ENCODE data around the gene ZNRD2.

ZNRD2 gene

DNA sequence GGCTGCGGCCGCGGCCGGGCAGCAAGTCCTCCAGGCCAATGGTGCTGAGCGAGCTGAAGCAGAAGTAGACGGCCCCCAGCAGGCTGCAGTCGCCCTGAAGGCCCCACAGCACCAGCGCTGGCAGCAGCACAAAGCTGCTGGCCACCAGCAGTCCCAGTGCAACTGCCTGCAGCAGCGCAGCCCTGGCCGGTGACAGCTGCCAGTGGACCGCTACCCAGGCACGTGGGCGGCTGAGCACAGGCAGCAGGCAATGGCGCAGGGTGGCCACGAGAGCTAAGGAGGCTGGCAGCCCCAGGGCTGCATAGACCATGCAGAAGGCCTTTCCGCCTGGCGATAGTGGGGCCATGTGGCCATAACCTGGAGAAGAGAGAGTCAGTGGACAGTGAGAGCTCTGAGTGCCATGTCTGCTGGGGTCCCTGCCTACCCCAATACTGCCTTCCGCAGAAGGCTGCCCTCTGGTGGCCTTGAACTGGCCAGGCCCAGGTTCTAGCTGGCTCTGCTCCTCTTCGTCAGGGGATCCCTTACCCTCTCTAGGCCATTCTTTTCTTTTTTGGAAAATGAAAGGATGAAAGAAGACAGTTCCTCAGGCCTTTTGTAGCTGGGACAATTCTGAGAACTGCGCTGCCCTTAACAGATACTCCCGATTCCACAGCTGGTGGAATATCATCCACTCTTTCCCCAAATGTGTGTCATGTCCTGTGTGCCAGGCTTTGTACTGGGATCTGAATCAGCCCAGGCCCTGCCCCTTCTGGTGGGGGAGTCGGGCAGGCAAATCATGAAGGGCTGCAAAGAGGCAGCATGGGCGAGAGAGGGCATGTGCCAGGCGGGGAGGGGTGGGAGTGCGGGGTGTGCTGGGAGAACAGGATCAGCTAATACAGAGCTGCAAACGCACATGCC is 23.5 kb downstream of the ZNRD2 start:
- Mint-ChIP-seq H3K27me3 (no peaks in the 10 kb centered on the region), H3K27ac (no peak overlapping the region), H3K4me3 (no peak overlapping the region), H3K9me3 (ENCODE audit: low read depth) (no peaks in the 10 kb centered on the region), H3K4me1 (ENCODE audit: low read depth) (peaks cover 15% of the 10 kb centered on the region), H3K36me3 (no peaks in the 10 kb centered on the region)

DNA sequence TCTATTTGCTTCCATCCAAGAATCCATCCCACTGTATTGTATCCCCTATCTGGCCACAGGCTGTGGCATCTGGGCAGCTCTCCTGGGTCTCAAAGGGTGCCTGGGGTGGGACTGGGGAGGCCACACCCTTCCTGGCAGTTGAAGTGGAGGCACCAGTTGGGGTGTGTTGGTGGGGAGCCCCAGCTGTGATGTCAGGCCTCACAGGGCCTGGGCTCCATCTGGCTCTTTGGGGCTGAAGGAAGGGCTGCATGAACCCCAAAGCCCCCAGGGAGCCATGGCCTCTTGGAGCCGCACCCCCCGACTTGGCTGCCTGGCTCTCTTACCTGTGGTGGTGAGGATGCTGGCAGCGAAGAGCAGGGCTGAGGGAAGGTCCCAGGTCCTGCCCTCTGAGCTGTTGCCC is 24.9 kb downstream of the ZNRD2 start:
- Mint-ChIP-seq H3K27me3 (no peaks in the 10 kb centered on the region), H3K4me1 (ENCODE audit: low read depth) (peaks cover 8% of the 10 kb centered on the region), H3K27ac (no peak overlapping the region), H3K9me3 (ENCODE audit: low read depth) (no peaks in the 10 kb centered on the region), H3K4me3 (no peak overlapping the region), H3K36me3 (no peaks in the 10 kb centered on the region)

DNA sequence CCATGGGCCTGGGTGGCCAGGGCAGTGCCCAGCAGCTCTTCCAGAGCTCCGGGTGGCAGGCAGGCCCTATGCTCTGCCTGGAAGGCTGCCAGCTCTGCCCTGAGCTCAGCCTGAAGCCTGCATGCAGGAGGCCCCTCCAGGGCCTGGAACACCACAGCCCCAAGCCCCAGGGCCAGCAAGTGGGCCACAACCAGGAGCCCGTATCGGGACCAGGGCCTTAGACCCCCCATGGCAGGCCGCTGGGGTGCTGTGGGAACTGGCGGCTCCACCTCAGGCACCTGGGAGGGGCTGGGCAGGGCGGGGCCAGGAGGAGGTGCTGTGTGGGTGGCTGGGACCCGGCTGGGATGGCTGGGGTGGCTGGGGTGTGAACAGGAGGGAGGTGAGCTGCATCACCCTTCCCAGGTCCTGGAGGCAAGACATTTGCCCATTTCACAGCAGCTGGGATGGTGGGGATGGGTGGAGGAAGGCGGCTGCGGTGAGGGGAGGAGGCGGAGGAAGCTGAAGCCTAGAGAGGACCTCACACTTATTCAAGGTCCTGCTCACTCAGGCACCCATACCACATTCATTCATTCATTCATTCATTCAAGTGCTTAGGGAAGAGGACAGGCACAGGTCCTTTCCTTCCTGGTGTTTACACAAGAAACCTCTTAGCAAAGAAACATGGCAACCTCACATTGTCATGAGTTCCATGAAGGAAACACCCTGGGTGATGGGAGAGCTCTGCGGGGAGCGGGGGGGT is 25.4 kb downstream of the ZNRD2 start, which contains the start of gene KCNK7:
TSS of gene KCNK7 (minus strand) at position 258 of the 739 bp plus-strand sequence. CDS start at position 230, 28 bp downstream.
- peaks cover 8% of the 10 kb centered on the region for H3K4me1 Mint-ChIP-seq (ENCODE audit: low read depth)
- H3K4me3 Mint-ChIP-seq: no peak within 1 kb of the TSS
- no peak within 1 kb of the TSS for H3K27ac Mint-ChIP-seq
- no peaks in the 10 kb centered on the region for H3K27me3 Mint-ChIP-seq
- H3K9me3 Mint-ChIP-seq (ENCODE audit: low read depth): no peaks in the 10 kb centered on the region
- no peaks in the 10 kb centered on the region for H3K36me3 Mint-ChIP-seq

DNA sequence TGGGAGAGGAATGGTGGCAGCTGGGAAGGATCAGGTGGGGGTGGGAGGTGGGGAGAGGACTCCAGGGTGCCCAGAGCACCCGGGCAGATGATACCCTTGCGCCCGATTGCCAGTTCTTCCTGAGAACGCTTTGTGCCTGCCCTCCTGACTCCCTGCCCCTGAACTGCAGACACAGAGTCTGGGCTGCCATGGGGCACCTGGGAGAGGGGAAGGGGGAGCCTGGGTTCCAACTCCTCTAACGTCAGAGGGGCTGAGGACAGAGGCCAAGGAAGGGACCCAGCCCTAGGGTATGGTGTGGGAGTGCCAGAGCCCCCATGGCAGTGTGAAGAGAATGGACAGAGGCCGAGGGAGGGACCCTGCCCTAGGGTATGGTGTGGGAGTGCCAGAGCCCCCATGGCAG is 26.2 kb downstream of the ZNRD2 start:
- H3K4me1 Mint-ChIP-seq (ENCODE audit: low read depth): peaks cover 8% of the 10 kb centered on the region
- no peak overlapping the region for H3K4me3 Mint-ChIP-seq
- no peaks in the 10 kb centered on the region for H3K27me3 Mint-ChIP-seq
- H3K27ac Mint-ChIP-seq: no peak overlapping the region
- no peaks in the 10 kb centered on the region for H3K9me3 Mint-ChIP-seq (ENCODE audit: low read depth)
- H3K36me3 Mint-ChIP-seq: no peaks in the 10 kb centered on the region

DNA sequence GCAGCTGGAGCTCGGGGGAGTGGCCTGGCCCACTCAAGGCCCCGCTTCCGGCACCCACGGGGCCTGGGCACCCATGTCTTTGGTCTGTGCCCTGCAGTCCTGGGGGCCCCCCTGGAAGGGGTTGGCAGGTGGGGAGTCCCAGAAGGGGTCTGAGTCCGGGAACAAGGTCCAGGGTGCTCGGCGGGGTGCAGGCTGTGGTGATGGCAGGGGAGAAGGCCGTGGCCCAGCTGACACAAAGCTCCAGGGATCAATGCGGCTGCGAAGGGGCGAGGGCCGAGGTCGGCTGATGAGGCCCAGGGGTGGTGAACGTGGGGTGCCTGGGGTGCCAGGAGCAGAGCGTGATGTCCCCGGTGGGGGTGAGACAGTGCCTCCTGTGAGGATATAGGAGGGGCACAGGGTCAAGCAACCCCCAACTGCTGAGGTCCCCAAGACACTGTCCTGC is 28.0 kb downstream of the ZNRD2 start:
- no peaks in the 10 kb centered on the region for H3K27me3 Mint-ChIP-seq
- H3K4me3 Mint-ChIP-seq: no peak overlapping the region
- no peak overlapping the region for H3K27ac Mint-ChIP-seq
- H3K9me3 Mint-ChIP-seq (ENCODE audit: low read depth): no peaks in the 10 kb centered on the region
- no peaks in the 10 kb centered on the region for H3K36me3 Mint-ChIP-seq
- H3K4me1 Mint-ChIP-seq (ENCODE audit: low read depth): peaks cover 8% of the 10 kb centered on the region

DNA sequence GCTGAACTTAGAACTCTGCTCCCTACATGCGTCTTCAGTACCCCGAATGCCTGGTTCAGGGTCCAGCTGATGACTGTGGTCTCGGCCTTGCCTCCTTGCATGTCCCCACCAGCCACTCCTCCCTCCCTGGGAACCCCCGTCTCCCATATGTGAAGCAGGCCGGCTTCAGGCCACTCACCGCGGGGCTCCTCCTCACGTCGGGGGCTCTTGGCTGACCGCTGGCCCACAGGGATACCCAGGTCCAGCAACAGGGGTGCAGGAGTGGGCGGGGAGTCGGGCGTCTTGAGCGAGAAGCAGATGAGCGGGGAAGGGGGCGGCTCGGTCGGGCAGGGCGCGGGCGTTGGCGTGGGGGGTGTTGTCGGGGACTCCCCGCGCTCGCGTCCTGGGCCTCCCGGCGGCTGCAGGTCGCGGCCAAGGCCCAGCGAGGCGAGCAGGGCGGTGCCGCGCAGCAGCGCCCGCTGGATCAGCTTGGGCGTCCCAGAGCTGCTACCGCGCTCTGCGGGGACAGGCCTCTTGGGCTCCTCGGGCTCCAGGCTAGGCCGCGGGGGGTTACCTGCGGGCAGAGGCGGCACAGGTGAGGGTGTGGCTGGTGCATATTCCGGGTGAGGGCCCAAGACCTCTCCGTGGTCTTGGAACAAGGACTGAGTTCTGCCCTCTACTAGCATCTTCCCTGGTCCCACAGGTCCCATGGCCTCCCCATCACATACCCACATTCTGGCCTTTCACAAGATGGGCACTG is 29.1 kb downstream of the ZNRD2 start:
- Mint-ChIP-seq H3K4me1 (ENCODE audit: low read depth) (peaks cover 8% of the 10 kb centered on the region), H3K36me3 (peaks cover 4% of the 10 kb centered on the region), H3K27me3 (no peaks in the 10 kb centered on the region), H3K9me3 (ENCODE audit: low read depth) (no peaks in the 10 kb centered on the region), H3K27ac (no peak overlapping the region), H3K4me3 (no peak overlapping the region)

DNA sequence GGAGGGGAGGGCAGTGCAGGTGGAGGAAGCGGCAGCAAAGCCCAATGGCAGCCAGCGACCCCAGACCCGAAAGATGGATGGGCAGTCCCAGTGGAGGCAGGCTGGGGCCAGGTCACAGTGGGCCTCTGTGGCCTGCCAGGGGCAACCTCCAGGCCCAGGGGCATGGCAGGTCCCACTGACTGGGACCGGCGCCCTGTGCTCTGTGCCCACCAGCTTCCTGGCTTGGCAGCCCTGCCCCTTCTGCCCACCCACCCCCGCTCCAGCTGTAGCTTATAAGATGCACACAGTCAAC is 29.6 kb downstream of the ZNRD2 start:
- no peak overlapping the region for H3K4me3 Mint-ChIP-seq
- no peak overlapping the region for H3K27ac Mint-ChIP-seq
- peaks cover 6% of the 10 kb centered on the region for H3K4me1 Mint-ChIP-seq (ENCODE audit: low read depth)
- no peaks in the 10 kb centered on the region for H3K27me3 Mint-ChIP-seq
- no peaks in the 10 kb centered on the region for H3K9me3 Mint-ChIP-seq (ENCODE audit: low read depth)
- peaks cover 4% of the 10 kb centered on the region for H3K36me3 Mint-ChIP-seq

DNA sequence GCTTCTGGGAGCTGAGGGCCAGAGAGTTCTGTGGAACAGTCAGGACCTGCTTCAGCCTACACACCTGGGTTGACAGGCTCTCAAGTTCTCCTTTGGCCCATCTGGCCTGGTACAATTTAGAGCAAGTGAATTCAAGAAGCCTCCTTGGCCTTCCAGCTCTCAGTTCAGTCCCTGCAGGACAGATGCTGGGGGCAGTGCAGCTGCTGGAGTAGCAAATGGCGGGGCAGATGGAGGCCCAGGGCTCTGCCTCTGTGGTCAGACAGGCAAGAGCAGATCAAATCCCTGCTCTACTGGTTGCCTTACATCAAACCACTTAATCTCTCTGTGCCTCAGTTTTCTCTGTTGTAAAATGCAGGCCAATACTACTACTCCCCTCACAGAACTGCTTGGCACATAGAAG is 34.0 kb downstream of the ZNRD2 start:
- Mint-ChIP-seq H3K27ac (no peak overlapping the region), H3K9me3 (ENCODE audit: low read depth) (no peaks in the 10 kb centered on the region), H3K4me3 (no peak overlapping the region), H3K36me3 (peaks cover 4% of the 10 kb centered on the region), H3K27me3 (no peaks in the 10 kb centered on the region), H3K4me1 (ENCODE audit: low read depth) (peaks cover 6% of the 10 kb centered on the region)

DNA sequence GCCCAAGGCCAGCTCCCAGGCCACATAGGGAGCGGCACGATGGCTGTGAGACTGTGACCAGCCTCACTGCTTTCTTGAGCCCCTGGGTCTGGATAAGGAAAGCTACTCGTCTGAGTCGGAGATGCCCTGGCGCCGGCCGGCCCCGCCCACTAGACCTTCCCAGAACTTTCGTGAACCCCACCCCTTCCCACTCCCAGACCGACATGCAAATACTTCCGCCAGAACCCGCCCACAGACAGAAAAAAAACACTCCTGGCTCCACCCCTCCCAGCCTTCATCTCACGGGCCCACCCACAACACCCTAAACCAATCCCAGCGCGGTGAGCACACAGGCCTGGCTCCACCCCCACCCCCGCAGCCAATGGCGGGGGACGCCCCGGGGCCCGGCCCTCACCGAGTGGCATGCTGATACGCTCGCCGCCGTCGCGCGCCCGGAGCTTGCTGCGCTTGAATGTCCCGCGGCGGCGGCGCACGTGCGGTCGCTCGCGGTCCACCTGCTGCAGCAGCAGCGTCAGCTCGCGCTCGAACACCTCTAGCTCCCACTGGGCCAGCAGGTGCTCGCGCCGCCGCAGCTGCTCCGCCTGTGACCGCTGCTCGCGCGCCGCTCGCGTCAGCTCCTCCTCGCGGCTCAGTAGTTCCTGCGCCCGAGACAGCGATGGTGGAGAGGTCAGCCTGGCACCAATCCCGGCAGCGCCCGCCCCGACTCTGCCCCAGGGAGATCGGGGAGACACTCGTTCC is 36.8 kb downstream of the ZNRD2 start:
- Mint-ChIP-seq H3K9me3 (ENCODE audit: low read depth) (no peaks in the 10 kb centered on the region), H3K36me3 (peaks cover 4% of the 10 kb centered on the region), H3K27me3 (no peaks in the 10 kb centered on the region), H3K4me3 (no peak overlapping the region), H3K27ac (no peak overlapping the region), H3K4me1 (ENCODE audit: low read depth) (peaks cover 22% of the 10 kb centered on the region)

DNA sequence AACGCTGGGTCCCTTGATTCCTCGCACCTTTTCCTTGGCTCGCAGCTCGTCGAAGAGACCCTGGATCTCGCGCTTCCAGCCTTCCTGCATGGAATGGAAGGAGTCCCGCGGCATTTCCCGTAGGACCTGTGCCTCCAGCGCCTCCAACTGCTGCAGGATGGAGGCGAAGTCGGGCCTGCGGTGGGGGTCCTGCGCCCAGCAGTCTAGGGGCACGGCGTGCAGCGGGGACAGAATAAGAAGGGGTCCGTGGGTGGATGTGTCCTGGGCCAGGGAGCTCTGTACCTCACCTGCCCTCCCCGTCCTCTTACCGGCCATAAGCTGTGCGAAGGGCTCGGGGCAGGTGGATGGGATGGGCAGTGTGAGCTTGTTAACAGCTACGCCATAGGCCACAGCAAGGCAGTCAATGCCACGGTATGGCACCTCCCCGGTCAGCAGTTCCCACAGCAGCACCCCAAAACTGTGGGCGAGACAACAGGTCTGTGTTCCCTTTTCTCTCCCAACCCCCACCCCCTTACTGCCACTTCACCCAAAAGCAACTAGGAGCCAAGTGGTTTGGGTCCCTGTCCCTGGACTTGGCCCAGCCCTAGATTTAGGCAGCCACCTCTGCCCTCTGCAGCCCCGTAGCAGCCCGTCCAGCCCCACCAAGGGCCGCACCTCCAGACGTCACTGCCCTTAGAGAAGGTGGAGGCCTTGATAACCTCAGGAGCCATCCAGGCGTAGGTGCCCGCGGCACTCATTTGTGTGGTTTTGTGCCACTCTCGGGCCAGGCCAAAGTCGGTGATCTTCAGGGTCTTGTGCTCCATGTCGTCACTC is 37.5 kb downstream of the ZNRD2 start:
- Mint-ChIP-seq H3K9me3 (ENCODE audit: low read depth) (no peaks in the 10 kb centered on the region), H3K36me3 (peaks cover 4% of the 10 kb centered on the region)

DNA sequence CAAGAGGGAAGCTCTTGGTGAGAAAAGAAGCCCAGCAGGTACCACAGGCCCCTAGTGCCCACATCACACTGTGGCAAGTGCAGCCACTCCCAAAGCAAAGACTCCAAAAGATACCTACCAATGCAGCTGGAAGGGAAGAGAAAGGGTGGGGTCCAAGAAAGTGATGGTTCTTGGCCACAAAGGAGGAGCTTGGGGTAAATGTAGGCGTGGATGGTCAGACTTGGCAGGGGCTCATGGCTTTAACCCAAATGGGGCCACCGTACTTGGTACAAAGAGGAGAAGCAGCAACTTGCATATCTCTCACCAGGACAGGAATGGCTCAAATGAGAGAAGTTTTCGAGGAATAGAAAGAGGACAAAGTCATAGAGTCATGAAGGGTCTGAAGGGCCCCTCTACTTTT is 39.0 kb downstream of the ZNRD2 start:
- H3K27ac Mint-ChIP-seq: peak overlapping the region; percentile 46
- no peak overlapping the region for H3K4me3 Mint-ChIP-seq
- no peaks in the 10 kb centered on the region for H3K27me3 Mint-ChIP-seq
- H3K4me1 Mint-ChIP-seq (ENCODE audit: low read depth): peaks cover 34% of the 10 kb centered on the region
- no peaks in the 10 kb centered on the region for H3K36me3 Mint-ChIP-seq
- H3K9me3 Mint-ChIP-seq (ENCODE audit: low read depth): no peaks in the 10 kb centered on the region

More for the DNA sequence above, 37.5 kb downstream of the ZNRD2 start:
- Mint-ChIP-seq H3K27me3 (no peaks in the 10 kb centered on the region), H3K4me3 (no peak overlapping the region), H3K27ac (peak overlapping the region; percentile 64), H3K4me1 (ENCODE audit: low read depth) (peaks cover 28% of the 10 kb centered on the region)

DNA sequence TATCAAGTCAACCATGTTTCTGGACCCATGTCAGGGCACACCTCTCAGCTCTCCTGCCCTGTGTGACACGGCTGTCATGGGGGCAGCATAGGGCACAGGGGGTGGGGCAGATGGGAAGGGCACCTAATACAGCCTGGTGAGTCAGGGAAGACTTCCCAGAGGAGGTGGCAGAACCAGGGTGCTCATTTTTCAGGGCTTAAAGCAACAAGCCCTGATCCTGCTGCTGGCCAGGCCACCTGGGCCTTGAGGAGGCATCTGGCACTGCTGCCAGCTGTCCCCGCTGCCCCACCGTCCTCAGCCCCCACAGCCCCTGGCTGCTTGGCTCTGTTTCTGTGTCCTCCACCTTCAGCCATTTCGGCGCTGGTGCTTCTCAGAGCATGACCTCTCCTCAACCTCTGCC is 39.4 kb downstream of the ZNRD2 start:
- H3K27me3 Mint-ChIP-seq: no peaks in the 10 kb centered on the region
- H3K36me3 Mint-ChIP-seq: no peaks in the 10 kb centered on the region
- H3K4me1 Mint-ChIP-seq (ENCODE audit: low read depth): peaks cover 34% of the 10 kb centered on the region
- peak overlapping the region; percentile 59 for H3K4me3 Mint-ChIP-seq
- H3K9me3 Mint-ChIP-seq (ENCODE audit: low read depth): no peaks in the 10 kb centered on the region
- peak overlapping the region; percentile 84 for H3K27ac Mint-ChIP-seq

DNA sequence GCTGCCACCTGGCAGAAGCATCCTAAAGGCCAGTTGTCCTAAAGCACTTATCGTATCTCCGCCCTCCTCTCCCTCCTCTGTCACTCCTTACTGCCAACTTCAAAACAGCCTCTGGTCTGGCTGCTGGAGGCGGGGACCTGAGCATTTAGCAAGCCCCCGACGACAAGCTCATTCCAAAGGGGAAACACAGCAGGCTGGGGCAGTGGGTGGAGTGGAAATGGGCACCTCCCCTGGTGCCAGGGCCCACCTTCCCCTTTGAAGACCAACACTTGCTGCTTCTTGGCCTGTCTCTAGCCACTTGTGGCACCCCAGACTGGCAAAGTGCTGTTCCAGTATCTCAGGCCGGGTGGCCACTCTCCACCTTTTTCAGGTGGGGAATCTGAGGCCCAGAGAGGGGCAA is 40.1 kb downstream of the ZNRD2 start:
- H3K4me3 Mint-ChIP-seq: peak overlapping the region; percentile 59
- H3K36me3 Mint-ChIP-seq: no peaks in the 10 kb centered on the region
- no peaks in the 10 kb centered on the region for H3K9me3 Mint-ChIP-seq (ENCODE audit: low read depth)
- H3K27ac Mint-ChIP-seq: peak overlapping the region; percentile 84
- H3K27me3 Mint-ChIP-seq: no peaks in the 10 kb centered on the region
- peaks cover 34% of the 10 kb centered on the region for H3K4me1 Mint-ChIP-seq (ENCODE audit: low read depth)

Measured in activated naive CD8-positive, alpha-beta T cell (primary cell).